ENCODE data around the gene NUDCD3.
"Not testable (repeated sequence)": the region's sequence is repeated elsewhere in the genome, so short reads cannot be mapped to it uniquely, and the experiment has no call there.

NUDCD3 gene

DNA sequence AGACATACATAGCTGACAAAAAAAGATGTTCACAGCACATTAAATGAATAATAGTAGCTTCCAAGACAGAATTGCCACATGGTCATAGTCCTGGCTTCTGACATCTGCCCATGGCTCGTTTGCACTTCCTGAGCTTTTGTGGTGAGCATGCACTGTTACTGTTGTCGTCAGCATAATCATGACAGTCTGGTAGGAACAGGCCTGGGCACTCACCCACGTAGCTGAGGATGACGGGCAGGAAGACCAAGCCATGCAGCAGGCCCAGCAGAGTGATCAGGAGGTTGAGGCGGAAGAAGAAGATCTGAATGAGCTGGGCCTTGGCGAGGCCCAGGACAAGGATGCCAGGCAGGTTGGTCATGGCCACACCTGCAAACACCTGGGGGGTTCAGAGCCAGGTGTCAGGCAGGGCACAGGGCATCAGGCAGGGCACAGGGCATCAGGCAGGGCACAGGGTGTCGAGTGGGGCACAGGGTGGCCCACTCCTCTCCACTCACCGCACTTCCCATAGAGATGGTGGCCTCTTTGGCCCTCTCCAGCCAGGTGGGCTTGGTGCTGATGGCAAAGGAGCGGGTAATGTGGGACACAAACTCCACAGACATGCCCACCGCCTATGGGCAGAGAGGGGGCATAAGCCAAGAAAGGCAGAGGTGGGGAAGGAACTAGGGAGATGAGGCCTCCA is 25.3 kb upstream of the NUDCD3 start:
- DNase-seq (ENCODE audit: low read depth), result no peak
- no peak overlapping the region for H3K4me3 ChIP-seq (ENCODE audit: low read depth, low read length)
- TF ChIP-seq, protein P1, sequence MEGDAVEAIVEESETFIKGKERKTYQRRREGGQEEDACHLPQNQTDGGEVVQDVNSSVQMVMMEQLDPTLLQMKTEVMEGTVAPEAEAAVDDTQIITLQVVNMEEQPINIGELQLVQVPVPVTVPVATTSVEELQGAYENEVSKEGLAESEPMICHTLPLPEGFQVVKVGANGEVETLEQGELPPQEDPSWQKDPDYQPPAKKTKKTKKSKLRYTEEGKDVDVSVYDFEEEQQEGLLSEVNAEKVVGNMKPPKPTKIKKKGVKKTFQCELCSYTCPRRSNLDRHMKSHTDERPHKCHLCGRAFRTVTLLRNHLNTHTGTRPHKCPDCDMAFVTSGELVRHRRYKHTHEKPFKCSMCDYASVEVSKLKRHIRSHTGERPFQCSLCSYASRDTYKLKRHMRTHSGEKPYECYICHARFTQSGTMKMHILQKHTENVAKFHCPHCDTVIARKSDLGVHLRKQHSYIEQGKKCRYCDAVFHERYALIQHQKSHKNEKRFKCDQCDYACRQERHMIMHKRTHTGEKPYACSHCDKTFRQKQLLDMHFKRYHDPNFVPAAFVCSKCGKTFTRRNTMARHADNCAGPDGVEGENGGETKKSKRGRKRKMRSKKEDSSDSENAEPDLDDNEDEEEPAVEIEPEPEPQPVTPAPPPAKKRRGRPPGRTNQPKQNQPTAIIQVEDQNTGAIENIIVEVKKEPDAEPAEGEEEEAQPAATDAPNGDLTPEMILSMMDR (IDR thresholded peaks at IDR 0.05; ENCODE audit: insufficient read depth, low read depth, low read length, missing control alignments), result no peak

DNA sequence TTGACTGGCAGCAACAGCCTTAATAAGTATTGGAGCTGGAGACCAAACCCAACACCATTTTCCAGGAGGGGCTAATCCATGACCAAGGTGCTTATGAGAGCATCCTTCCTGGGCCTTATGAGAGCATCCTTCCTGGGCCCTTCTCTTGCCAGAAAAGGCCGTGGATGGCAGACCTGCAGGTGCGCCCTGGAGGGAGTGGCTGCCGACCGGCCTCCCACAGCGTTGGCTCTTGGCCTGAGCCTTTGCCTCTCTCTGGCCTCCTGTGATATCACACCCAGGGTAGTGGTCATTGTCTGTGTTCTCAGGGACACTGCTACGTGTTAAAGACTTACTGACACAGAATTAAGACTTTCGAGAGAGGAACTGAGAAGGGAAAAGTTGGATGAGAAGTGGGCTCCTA is 22.3 kb upstream of the NUDCD3 start:
- TF ChIP-seq, protein P1 (IDR thresholded peaks at IDR 0.05; ENCODE audit: insufficient read depth, low read depth, low read length, missing control alignments), result no peak
- no peak for DNase-seq (ENCODE audit: low read depth)
- H3K4me3 ChIP-seq (ENCODE audit: low read depth, low read length), result no peak overlapping the region

DNA sequence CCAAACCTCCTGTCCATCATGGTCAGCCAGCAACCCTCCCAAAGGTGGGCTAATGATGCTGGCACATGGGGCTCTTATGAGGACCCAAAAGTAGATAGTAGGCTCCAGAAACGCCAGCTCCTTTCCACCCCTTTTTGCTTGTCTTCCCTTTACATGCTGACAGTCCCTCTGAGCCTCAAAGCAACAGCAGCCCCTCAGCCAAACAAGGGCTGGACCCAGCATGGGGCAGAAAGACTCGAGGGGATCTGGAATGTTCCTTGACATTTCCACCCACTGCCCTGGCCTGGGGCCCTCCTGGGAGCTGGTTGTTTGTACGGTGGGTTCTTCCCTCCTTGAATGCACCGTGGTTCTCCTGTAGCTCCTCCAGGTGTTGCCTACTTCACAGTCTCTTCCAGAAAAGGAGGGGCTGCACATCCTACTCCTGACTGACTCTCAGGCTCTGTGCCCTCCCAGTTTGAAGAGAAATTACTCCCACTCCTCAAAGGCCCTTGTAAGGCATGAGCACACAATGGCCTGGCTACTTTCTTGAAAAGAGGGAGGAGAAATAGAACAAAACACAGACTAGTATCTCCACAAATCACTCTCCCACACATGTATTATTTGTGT is 21.5 kb upstream of the NUDCD3 start:
- no peak overlapping the region for H3K4me3 ChIP-seq (ENCODE audit: low read depth, low read length)
- no peak for DNase-seq (ENCODE audit: low read depth)

DNA sequence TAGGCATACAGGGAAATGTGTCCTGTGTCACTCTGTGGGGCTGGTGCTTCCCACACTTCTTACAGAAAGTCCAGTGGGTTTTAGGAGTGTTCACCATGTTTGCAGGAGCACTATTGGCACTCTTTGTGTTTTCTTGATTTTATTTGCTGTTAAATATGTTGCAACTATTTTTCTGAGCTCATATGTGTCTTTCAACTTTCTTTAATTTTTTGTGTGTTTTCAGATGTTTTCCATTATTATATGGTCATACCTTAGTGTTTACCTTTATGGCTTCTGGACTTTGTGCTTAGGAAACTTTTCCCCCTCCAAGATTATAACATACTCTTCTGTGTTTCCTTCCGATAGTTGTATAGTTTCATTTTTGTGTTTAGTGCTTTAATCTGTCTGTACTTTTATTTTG is 20.8 kb upstream of the NUDCD3 start:
- TF ChIP-seq, protein P1 (IDR thresholded peaks at IDR 0.05; ENCODE audit: insufficient read depth, low read depth, low read length, missing control alignments), result no peak
- no peak for DNase-seq (ENCODE audit: low read depth)
- H3K4me3 ChIP-seq (ENCODE audit: low read depth, low read length), result no peak overlapping the region

More for the DNA sequence above, 21.5 kb upstream of the NUDCD3 start:
- TF ChIP-seq, protein P1 (IDR thresholded peaks at IDR 0.05; ENCODE audit: insufficient read depth, low read depth, low read length, missing control alignments), result no peak

DNA sequence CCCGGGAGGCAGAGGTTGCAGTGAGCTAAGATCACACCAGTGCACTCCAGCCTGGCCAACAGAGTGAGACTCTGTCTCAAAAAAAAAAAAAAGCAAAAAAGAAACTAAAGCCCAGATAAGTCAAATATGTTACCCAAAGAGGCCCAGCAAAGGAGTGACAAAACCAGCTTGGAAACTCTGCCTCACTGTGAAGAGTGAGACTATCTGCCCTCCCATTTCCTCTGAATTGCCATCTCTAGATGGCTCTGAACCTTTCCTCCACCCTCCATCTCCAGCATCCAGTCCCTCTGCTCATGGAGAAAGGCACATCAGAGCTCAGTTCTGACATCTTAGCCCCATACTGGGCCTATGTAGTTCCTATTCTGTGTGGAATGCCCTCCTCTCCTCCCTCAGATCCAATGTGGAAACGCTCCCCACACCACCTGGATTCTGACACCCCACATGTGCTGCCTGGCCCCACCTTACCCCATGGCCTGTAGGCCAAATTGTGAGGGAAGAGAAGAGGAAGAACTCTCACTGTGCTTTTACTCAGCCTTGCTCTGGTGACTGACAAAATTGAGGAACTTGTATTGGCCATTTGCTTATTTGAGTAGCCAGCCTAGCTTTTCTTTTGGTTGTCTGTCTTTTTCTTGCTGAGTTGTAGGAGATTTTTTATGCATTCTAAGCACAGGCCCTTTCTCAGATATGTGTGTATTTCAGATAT is 18.0 kb upstream of the NUDCD3 start:
- no peak for DNase-seq (ENCODE audit: low read depth)
- TF ChIP-seq, protein P1 (IDR thresholded peaks at IDR 0.05; ENCODE audit: insufficient read depth, low read depth, low read length, missing control alignments), result no peak
- H3K4me3 ChIP-seq (ENCODE audit: low read depth, low read length), result no peak overlapping the region

DNA sequence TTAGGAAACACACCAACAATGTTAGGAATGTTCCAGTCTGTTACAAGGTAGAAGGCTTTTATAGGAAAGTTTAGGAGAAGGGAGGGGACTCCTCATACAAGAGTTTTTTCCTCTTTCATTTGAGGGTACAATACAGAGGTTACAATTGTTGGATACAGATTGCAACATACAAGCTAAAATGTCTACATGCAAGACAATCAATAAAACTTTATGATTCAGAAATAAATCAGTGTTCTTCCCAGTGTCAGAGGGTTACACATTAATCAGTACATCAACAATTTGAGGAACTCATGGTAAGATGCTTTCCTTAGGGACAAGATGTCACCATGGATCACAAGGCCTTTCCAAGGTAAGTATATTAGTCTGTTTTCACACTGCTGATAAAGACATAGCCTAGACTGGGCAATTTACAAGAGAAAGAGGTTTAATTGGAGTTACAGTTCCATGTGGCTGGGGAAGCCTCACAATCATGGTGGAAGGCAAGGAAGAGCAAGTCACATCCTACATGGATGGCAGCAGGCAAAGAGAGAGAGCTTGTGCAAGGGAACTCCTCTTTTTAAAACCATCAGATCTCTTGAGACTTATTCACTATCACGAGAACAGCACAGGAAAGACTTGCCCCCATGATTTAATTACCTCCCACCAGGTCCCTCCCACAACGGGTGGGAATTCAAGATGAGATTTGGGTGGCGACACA is 16.3 kb upstream of the NUDCD3 start:
- H3K4me3 ChIP-seq (ENCODE audit: low read depth, low read length); DNase-seq (ENCODE audit: low read depth): not testable (repeated sequence)

DNA sequence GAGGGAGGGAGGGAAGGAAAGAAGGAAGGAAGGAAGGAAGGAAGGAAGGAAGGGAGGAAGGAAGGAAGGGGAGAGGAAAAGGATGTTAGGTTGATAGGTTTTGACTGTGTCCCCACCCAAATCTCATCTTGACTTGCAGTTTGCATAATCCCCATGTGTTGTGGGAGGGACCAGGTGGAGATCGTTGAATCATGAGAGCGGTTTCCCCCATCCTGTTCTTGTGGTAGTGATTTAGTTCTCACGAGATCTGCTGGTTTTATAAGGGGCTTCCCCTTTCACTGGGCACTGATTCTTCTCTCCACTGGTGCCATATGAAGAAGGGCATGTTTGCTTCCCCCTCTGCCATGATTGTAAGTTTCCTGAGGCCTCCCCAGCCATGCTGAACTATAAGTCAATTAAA is 15.1 kb upstream of the NUDCD3 start:
- peak; percentile 38 for DNase-seq (ENCODE audit: low read depth)
- no peak overlapping the region for H3K4me3 ChIP-seq (ENCODE audit: low read depth, low read length)
- TF ChIP-seq, protein P1 (IDR thresholded peaks at IDR 0.05; ENCODE audit: insufficient read depth, low read depth, low read length, missing control alignments), result no peak
